Measurements from ENCODE around the gene C16orf96.

DNA sequence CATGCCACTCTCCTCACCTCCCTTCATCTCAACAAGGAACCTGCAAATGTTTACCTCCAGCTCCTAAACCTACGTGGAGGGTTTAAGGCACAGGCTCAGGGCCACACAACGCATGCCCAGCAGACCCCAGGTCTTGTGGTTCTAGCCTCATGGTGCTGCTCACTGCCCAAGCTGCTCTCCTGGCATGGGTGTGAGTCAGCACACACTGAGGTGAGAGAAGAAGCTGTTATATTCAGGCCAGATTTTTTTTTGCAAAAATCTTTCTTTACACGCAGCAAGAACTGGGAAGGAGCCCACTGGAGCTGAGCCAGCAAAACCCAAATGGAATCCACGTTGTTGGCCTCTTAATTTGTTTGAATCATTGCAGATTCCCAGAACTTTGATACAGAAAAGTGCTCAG lies 5.5 kb upstream of the C16orf96 start:
- TF ChIP-seq, protein P1, sequence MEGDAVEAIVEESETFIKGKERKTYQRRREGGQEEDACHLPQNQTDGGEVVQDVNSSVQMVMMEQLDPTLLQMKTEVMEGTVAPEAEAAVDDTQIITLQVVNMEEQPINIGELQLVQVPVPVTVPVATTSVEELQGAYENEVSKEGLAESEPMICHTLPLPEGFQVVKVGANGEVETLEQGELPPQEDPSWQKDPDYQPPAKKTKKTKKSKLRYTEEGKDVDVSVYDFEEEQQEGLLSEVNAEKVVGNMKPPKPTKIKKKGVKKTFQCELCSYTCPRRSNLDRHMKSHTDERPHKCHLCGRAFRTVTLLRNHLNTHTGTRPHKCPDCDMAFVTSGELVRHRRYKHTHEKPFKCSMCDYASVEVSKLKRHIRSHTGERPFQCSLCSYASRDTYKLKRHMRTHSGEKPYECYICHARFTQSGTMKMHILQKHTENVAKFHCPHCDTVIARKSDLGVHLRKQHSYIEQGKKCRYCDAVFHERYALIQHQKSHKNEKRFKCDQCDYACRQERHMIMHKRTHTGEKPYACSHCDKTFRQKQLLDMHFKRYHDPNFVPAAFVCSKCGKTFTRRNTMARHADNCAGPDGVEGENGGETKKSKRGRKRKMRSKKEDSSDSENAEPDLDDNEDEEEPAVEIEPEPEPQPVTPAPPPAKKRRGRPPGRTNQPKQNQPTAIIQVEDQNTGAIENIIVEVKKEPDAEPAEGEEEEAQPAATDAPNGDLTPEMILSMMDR (IDR thresholded peaks at IDR 0.05) = no peak
- TF ChIP-seq POLR2AphosphoS5 (IDR thresholded peaks at IDR 0.05; ENCODE audit: low read depth, low read length) = no peak

All from Panc1 (cell line).